ENCODE results near the gene YIPF2. TPM values are rescaled to one million over a fixed set of nuclear protein-coding genes. Genes with fewer than 3 reads are reported as not detected.

The YIPF2 gene
- total RNA-seq, 4 donors from 2014 or later = 40.5 to 100 (median 71.0) TPM

DNA sequence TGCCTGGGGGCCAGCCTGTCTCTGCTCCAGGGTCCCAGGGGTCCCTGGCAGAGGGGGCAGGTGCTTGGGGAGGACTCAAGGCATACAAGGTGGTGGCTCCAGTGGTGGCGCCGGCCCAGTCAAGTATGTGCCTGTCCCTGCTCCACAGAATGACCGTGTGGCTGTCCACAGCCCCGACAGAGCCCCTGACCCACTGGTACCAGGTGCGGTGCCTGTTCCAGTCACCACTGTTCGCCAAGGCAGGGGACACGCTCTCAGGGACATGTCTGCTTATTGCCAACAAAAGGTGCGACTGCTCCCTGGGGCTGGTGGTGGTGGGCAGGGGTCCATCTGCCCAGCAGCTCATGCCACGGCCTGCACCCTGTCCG lies 8.2 kb downstream of the YIPF2 start:
- Histone ChIP-seq H3K4me3 (no peak overlapping the region), H3K36me3 (no peaks in the 10 kb centered on the region), H3K9me3 (no peaks in the 10 kb centered on the region), H3K27ac (no peak overlapping the region), H3K27me3 (no peaks in the 10 kb centered on the region), H3K4me1 (no peaks in the 10 kb centered on the region)
- intact Hi-C loops (cut with DNase I; ENCODE audit: low total_unique reads) = no loop called here
- TF ChIP-seq, protein P1, sequence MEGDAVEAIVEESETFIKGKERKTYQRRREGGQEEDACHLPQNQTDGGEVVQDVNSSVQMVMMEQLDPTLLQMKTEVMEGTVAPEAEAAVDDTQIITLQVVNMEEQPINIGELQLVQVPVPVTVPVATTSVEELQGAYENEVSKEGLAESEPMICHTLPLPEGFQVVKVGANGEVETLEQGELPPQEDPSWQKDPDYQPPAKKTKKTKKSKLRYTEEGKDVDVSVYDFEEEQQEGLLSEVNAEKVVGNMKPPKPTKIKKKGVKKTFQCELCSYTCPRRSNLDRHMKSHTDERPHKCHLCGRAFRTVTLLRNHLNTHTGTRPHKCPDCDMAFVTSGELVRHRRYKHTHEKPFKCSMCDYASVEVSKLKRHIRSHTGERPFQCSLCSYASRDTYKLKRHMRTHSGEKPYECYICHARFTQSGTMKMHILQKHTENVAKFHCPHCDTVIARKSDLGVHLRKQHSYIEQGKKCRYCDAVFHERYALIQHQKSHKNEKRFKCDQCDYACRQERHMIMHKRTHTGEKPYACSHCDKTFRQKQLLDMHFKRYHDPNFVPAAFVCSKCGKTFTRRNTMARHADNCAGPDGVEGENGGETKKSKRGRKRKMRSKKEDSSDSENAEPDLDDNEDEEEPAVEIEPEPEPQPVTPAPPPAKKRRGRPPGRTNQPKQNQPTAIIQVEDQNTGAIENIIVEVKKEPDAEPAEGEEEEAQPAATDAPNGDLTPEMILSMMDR (IDR thresholded peaks at IDR 0.05) = no peak
- TF ChIP-seq POLR2A (IDR thresholded peaks at IDR 0.05) = no peak
- no peak for DNase-seq

DNA sequence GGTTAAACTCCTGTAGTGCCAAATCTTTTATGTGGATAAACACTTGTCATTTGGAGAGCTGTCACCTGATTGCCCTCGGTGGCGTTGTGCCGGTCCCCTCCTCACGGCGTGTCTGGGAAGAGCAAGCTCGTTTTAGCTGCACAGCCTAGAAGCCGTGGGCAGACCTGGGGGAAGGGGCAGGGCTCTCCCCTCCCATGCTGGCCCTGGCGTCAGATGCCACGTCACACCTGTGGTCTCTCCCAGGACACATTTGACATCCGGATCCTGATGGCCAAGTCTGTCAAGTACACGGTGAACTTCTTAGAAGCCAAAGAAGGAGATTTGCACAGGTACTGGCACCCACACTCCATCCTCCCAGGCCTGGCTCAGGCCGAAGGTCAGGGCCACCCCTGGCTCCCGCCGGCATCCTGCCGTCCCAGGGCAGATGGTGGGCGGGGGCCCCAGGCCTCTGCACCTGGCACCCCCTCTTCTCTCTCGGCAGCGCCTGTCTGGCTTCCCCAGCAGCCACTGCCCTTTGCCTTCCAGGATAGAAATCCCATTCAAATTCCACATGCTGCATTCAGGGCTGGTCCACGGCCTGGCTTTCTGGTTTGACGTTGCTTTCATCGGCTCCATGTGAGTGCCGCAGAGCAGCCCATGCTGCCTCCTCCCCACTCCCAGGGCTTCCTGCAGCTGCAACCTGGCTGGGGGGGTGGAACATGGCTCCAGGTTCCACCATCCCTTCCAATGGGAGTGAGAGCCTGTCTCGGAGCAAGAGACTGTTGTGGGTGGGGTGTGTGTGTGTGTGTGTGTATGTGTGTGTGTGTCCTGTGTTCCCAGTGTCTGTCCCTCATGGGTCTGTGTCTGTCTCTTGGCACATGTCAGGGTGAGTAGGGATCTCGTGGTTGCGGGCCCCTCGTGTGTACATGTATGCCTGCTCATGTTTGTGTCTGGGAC lies 8.8 kb downstream of the YIPF2 start:
- Histone ChIP-seq H3K36me3 (no peaks in the 10 kb centered on the region), H3K27me3 (no peaks in the 10 kb centered on the region), H3K4me1 (no peaks in the 10 kb centered on the region), H3K27ac (no peak overlapping the region), H3K4me3 (no peak overlapping the region), H3K9me3 (no peaks in the 10 kb centered on the region)
- intact Hi-C loops (cut with DNase I; ENCODE audit: low total_unique reads) = no loop called here
- no peak for DNase-seq
- no peak for TF ChIP-seq POLR2A (IDR thresholded peaks at IDR 0.05)
- TF ChIP-seq, protein P1 (IDR thresholded peaks at IDR 0.05) = no peak

DNA sequence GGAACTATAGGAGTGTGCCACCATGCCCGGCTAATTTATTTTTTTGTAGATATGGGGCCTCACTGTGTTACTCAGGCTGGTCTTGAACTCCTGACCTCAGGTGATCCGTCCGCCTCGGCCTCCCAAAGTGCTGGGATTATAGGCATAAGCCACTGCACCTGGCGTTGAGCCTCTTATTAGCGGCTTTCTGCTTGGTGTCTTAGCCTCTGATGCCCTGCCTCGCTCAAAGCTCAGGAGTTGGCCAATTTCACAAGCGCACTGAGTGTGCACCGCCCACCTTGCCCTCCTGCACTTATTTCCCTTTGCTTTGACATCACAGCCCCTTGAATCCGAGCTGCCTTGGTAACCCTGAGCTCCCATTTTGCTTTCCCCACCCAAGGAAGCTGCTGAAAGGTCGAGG lies 10.1 kb downstream of the YIPF2 start:
- H3K27ac ChIP-seq = no peak overlapping the region
- no peaks in the 10 kb centered on the region for H3K36me3 ChIP-seq
- H3K9me3 ChIP-seq = no peaks in the 10 kb centered on the region
- intact Hi-C loops (cut with DNase I; ENCODE audit: low total_unique reads) = no loop called here
- no peaks in the 10 kb centered on the region for H3K27me3 ChIP-seq
- DNase-seq = no peak
- H3K4me1 ChIP-seq = no peaks in the 10 kb centered on the region
- TF ChIP-seq, protein P1 (IDR thresholded peaks at IDR 0.05) = no peak
- no peak for TF ChIP-seq POLR2A (IDR thresholded peaks at IDR 0.05)
- H3K4me3 ChIP-seq = no peak overlapping the region

DNA sequence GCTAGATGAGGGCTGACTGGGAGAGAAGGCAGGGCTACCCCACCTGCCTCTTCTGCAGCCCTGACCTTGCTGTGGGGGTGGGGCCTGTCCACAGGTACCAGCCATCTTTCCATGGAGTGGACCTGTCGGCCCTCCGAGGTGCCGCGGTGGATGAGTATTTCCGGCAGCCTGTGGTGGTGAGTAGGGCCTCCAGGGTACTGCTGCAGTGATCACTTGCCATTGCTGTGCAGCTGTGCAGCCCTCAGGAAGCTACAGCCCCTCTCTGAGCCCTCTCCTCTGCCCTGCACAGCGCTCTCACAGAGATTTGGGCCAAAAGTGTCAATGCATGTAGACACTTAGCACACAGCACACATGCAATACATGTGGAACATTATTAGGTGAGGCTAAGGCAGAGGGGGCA lies 11.8 kb downstream of the YIPF2 start:
- H3K4me1 ChIP-seq = no peaks in the 10 kb centered on the region
- no peak for TF ChIP-seq POLR2A (IDR thresholded peaks at IDR 0.05)
- TF ChIP-seq, protein P1 (IDR thresholded peaks at IDR 0.05) = no peak
- no peak overlapping the region for H3K4me3 ChIP-seq
- H3K27me3 ChIP-seq = no peaks in the 10 kb centered on the region
- no peaks in the 10 kb centered on the region for H3K36me3 ChIP-seq
- DNase-seq = no peak
- H3K9me3 ChIP-seq = no peaks in the 10 kb centered on the region
- intact Hi-C loops (cut with DNase I; ENCODE audit: low total_unique reads) = no loop called here
- no peak overlapping the region for H3K27ac ChIP-seq
